Renal pelvis (tissue), 12 donors: ENCODE data around the gene FAM177A1. TPM values are rescaled to one million over a fixed set of nuclear protein-coding genes. Genes with fewer than 3 reads are reported as not detected.
"Not testable (repeated sequence)": the region's sequence is repeated elsewhere in the genome, so short reads cannot be mapped to it uniquely, and the experiment has no call there.

ENCODE experiments used
- DNase-seq: peaks from one replicate; pipeline ENCODE4 v3.0.0-alpha.2; 2013
- long read RNA-seq, 16 experiments: transcript quantifications; one replicate each; lab custom pipeline, GENCODE V29; 2026
- polyA plus RNA-seq, 3 donors: library from polyadenylated mRNA; unstranded; fragments of 120-200 nt; gene quantifications; one replicate each; pipeline ENCODE4 v1.2.1, GENCODE V29; 2013; ENCODE audit not compliant: insufficient read length in 3 of 3

FAM177A1 gene
- polyA plus RNA-seq = 10 to 100 TPM; 52.4 to 60.6 (median 55.1) TPM
- long read RNA-seq, donor 1, transcript FAM177A1-202 (6 exons, 858 nt) = major isoform, 7 of 87 reads
- long read RNA-seq, donor 1, transcript FAM177A1-201 (5 exons, 2,927 nt) = major isoform, 7 of 87 reads
- long read RNA-seq, donor 1, partial matches to known transcripts = 35 of 87 reads
- long read RNA-seq, donor 1, other reads (novel, unspliced or antisense) = 32 of 87 reads
- long read RNA-seq, donor 2, transcript FAM177A1-202 (6 exons, 858 nt) = major isoform, 14 of 79 reads
- long read RNA-seq, donor 2, partial matches to known transcripts = 51 of 79 reads
- long read RNA-seq, donor 2, other reads (novel, unspliced or antisense) = 6 of 79 reads
- long read RNA-seq, donor 3, transcript FAM177A1-202 (6 exons, 858 nt) = major isoform, 12 of 70 reads
- long read RNA-seq, donor 3, transcript FAM177A1-201 (5 exons, 2,927 nt) = minor isoform, 8 of 70 reads
- long read RNA-seq, donor 3, partial matches to known transcripts = 40 of 70 reads
- long read RNA-seq, donor 3, other reads (novel, unspliced or antisense) = 7 of 70 reads
- long read RNA-seq, donor 4, transcript FAM177A1-201 (5 exons, 2,927 nt) = major isoform, 7 of 27 reads
- long read RNA-seq, donor 4, transcript FAM177A1-202 (6 exons, 858 nt) = minor isoform, 6 of 27 reads
- long read RNA-seq, donor 4, partial matches to known transcripts = 0 of 27 reads
- long read RNA-seq, donor 4, other reads (novel, unspliced or antisense) = 11 of 27 reads
- long read RNA-seq, donor 5, transcript FAM177A1-202 (6 exons, 858 nt) = major isoform, 5 of 18 reads
- long read RNA-seq, donor 5, partial matches to known transcripts = 0 of 18 reads
- long read RNA-seq, donor 5, other reads (novel, unspliced or antisense) = 6 of 18 reads
- long read RNA-seq, donor 6, transcript FAM177A1-202 (6 exons, 858 nt) = major isoform, 8 of 30 reads
- long read RNA-seq, donor 6, transcript FAM177A1-201 (5 exons, 2,927 nt) = minor isoform, 5 of 30 reads
- long read RNA-seq, donor 6, partial matches to known transcripts = 5 of 30 reads
- long read RNA-seq, donor 6, other reads (novel, unspliced or antisense) = 10 of 30 reads
- long read RNA-seq, donor 7, transcript FAM177A1-202 (6 exons, 858 nt) = major isoform, 10 of 70 reads
- long read RNA-seq, donor 7, transcript FAM177A1-201 (5 exons, 2,927 nt) = minor isoform, 5 of 70 reads
- long read RNA-seq, donor 7, transcript FAM177A1-207 (2 exons, 540 nt) = minor isoform, 6 of 70 reads
- long read RNA-seq, donor 7, partial matches to known transcripts = 26 of 70 reads
- long read RNA-seq, donor 7, other reads (novel, unspliced or antisense) = 20 of 70 reads
- long read RNA-seq, donor 8, partial matches to known transcripts = 0 of 6 reads
- long read RNA-seq, donor 8, other reads (novel, unspliced or antisense) = 0 of 6 reads
- long read RNA-seq, donor 9, transcript FAM177A1-202 (6 exons, 858 nt) = major isoform, 11 of 83 reads
- long read RNA-seq, donor 9, transcript FAM177A1-201 (5 exons, 2,927 nt) = minor isoform, 10 of 83 reads
- long read RNA-seq, donor 9, partial matches to known transcripts = 35 of 83 reads
- long read RNA-seq, donor 9, other reads (novel, unspliced or antisense) = 22 of 83 reads
- long read RNA-seq, donor 10, transcript FAM177A1-201 (5 exons, 2,927 nt) = major isoform, 14 of 71 reads
- long read RNA-seq, donor 10, transcript FAM177A1-202 (6 exons, 858 nt) = minor isoform, 11 of 71 reads
- long read RNA-seq, donor 10, partial matches to known transcripts = 38 of 71 reads
- long read RNA-seq, donor 10, other reads (novel, unspliced or antisense) = 6 of 71 reads
- long read RNA-seq, donor 11, partial matches to known transcripts = 31 of 57 reads
- long read RNA-seq, donor 11, other reads (novel, unspliced or antisense) = 15 of 57 reads
- long read RNA-seq, donor 12, transcript FAM177A1-202 (6 exons, 858 nt) = major isoform, 20 of 135 reads
- long read RNA-seq, donor 12, transcript FAM177A1-201 (5 exons, 2,927 nt) = minor isoform, 11 of 135 reads
- long read RNA-seq, donor 12, partial matches to known transcripts = 44 of 135 reads
- long read RNA-seq, donor 12, other reads (novel, unspliced or antisense) = 56 of 135 reads
- long read RNA-seq, donor 13, partial matches to known transcripts = 30 of 46 reads
- long read RNA-seq, donor 13, other reads (novel, unspliced or antisense) = 9 of 46 reads
- long read RNA-seq, donor 14 = 0 reads
- long read RNA-seq, donor 15 = 0 reads
- long read RNA-seq, donor 16, transcript FAM177A1-202 (6 exons, 858 nt) = major isoform, 11 of 25 reads
- long read RNA-seq, donor 16, partial matches to known transcripts = 0 of 25 reads
- long read RNA-seq, donor 16, other reads (novel, unspliced or antisense) = 8 of 25 reads

- peak; percentile 96 for DNase-seq
These were observed at the start of gene FAM177A1 for GRCh38 chr14:35046048-35046750. TSS of gene FAM177A1 (plus strand) at chr14:35046272. CDS start at chr14:35046464, 192 bp downstream.

DNA sequence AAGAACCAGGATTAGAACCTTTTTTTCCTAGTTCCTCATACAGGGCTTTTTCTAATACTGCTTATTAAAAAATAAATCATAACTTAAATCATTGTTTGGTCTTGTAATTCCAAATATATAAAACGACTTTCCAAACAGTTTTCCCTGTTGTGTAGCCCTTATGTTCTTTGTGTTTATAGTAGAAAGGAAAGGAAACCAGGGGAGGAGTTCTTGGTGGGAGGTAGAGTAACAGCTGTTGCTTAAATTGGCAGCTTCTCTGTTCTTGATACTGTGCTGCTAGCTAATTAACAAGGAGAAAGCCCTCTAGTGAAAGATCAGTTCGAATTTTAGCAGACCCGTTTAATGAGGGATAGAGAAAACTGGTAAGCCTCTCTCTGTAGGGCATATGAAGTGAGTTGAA is 48.3 kb upstream of the FAM177A1 start:
- DNase-seq = no peak

GRCh38 chr14:34999500-34999899 is 46.6 kb upstream of the FAM177A1 start:
- no peak for DNase-seq

- DNase-seq = no peak
These were observed 44.5 kb upstream of the FAM177A1 start for GRCh38 chr14:35001621-35002020.

DNA sequence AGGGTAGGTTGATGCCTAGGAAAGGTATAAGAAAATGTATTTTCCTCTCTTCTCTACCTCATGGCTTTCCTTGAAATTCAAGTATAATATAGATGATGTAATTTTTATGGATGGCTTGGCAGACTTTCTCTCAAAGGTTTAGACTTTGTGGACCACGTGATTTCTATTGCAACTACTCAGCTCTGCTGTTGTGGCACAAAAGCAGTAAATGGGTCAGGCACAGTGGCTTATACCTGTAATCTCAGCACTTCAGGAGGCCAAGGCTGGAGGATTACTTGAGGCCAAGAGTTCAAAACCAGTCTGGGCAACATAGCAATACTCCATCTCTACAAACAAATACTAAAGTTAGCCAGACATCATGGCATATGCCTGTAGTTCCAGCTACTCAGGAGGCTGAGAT is 41.2 kb upstream of the FAM177A1 start:
- DNase-seq = no peak

DNA sequence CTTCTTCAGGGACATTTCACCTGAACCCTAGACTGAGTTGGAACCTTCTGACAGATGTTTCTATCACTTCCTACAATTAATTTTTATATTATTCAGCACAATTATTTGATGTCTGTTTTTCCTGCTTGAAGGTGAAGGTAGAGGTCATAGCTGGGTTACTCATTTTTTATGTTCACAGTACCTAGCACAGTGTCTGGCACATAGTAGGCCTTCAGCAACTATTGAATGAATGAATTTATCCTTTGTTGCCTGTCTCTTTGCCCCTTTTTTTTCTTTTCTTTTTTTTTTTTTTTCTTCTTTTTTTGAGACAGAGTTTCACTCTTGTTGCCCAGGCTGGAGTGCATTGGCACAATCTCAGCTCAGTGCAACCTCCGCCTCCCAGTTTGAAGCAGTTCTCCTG is 29.5 kb upstream of the FAM177A1 start:
- DNase-seq = no peak

DNA sequence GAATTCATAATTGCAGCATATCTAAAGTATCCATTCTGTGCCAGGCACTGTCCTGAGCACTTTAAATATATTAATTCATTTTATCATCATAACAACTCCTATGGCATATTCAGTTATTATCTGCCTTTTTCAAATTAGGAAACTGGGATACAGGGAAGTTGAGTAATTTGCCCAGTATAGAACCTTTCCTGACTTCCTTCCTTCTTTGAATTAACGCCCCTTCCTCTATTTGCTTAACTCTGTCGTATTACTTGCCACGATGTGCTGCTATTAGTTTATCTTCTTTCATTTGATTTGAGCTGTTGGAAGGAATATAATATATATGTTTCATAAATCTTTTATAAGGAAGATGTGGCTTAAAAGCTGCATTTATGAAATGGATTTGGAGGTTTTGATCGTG is 25.4 kb upstream of the FAM177A1 start:
- DNase-seq = no peak

DNA sequence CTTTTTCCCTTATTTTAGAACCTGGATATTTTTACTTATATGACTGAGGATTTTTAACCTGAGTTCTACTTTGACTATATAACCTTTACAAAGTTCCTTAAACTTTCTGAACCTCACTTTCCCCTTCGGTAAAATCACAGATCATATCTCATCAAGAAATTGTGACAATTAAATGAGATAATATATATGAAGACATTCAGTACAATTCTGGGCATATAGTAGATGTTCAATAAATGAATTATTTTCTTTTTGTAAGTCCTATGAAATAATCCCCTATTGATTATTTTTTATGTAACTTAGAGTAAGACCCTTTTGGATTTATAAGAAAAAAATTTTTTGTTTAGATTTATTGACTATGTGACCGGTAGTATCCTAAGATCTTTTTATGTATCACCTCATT is 17.6 kb upstream of the FAM177A1 start:
- no peak for DNase-seq

DNA sequence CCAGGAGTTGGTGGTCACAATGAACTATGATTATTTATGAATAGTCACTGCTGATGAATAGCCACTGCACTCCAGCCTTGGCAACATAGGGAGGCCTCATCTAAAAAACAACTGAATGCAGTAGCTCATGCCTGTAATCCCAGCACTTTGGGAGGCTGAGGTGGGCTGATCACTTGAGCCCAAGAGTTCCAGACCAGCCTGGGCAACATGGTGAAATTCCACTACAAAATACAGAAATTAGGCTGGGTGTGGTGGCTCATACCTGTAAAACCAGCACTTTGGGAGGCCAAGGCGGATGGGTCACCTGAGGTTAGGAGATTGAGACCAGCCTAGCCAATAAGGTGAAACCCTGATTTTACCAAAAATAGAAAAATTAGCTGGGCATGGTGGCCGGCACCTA is 13.5 kb upstream of the FAM177A1 start:
- DNase-seq = no peak

GRCh38 chr14:35034440-35034833 is 11.6 kb upstream of the FAM177A1 start:
- no peak for DNase-seq

GRCh38 chr14:35034944-35035554 is 11.0 kb upstream of the FAM177A1 start:
- not testable (repeated sequence) for DNase-seq

- DNase-seq = not testable (repeated sequence)
These were observed 7.8 kb upstream of the FAM177A1 start for GRCh38 chr14:35038312-35038711.

DNA sequence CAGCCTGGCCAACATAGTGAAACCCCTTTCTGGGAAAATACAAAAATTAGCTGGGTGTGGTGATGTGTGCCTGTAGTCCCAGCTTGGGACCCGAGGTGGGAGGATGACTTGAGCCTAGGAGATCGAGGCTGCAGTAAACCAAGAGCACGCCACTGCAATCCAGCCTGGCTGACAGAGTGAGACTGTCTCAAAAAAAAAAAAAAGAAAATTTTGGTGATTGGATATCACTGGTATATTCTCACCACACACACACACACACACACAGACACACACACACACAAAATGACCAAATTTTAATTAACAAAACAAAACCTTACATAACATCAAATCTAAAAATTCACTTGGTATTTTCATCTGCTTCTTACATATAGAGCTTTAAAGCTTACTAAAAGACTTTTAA is 3.4 kb upstream of the FAM177A1 start:
- DNase-seq = no peak

DNA sequence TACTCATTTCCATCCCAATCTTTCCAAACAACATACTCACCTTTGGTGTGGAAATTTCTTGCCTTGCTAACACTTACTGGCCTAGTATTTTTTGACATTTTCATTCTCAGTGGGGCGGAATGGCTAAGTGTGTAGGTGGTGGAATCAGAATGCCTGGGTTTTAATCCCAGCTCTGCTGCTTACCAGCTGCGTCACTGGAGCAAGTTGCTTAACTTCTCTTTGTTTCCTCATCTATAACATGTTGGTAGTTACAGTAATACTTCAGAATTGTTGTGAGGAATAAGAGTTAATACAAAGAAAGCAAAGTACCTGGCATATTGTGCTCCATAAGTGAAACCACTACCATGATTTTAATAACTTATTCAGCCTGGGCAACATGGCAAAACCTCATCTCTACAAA is 3.0 kb upstream of the FAM177A1 start:
- no peak for DNase-seq

- no peak for DNase-seq
These were observed 904 bp upstream of the FAM177A1 start for GRCh38 chr14:35044939-35045797.

DNA sequence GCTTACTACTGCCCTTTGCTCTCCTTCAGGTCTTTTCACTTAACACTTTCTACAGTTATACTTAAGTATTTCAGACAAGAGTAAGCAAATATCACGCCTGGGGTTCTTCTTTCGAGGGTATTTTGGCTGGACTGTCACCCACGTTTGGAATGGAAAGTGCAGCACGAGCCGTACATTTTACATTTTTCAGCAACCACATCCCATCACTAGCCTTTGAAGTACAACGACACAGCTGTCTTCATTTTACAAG is 349 bp upstream of the FAM177A1 start:
- DNase-seq = no peak

- peak; percentile 41 for DNase-seq
These were observed 872 bp downstream of the FAM177A1 start for GRCh38 chr14:35046751-35047536.
